Effector memory CD8-positive, alpha-beta T cell (primary cell): Measurements from ENCODE around the gene ZNF274.
A peak's percentile ranks its signal among the peaks of the same experiment; 100 is the strongest.
"Not testable (repeated sequence)": the region's sequence is repeated elsewhere in the genome, so short reads cannot be mapped to it uniquely, and the experiment has no call there.

Experiments
- ATAC-seq: fragments of 150-1000 bp; cut with Tn5 transposase; replicated peaks from 2 replicates; pipeline ENCODE4 v1.10.0; 2021; ENCODE audit warnings: mild to moderate bottlenecking, moderate library complexity
- DNase-seq, 3 experiments: peaks; one replicate each; pipeline ENCODE4 v3.0.0; 2021
- H3K27ac Mint-ChIP-seq, 2 donors: one replicate each; pipeline ENCODE4 v1.8.0; 2022; ENCODE audit warnings: mild to moderate bottlenecking in 2 of 2, mixed read lengths in 2 of 2, moderate library complexity in 2 of 2
- H3K27me3 Mint-ChIP-seq, 2 donors: one replicate each; pipeline ENCODE4 v1.8.0; 2022; ENCODE audit warnings: mixed read lengths in 2 of 2
- H3K36me3 Mint-ChIP-seq: one replicate; pipeline ENCODE4 v1.8.0; 2022; ENCODE audit warnings: mild to moderate bottlenecking, moderate library complexity, mixed read lengths; ENCODE audit not compliant: insufficient read depth
- H3K4me1 Mint-ChIP-seq, 2 donors: one replicate each; pipeline ENCODE4 v1.8.0; 2022; ENCODE audit warnings: low read depth in 2 of 2, mixed read lengths in 2 of 2
- H3K4me3 Mint-ChIP-seq, 2 donors: one replicate each; pipeline ENCODE4 v1.8.0; 2022; ENCODE audit warnings: mild to moderate bottlenecking in 2 of 2, mixed read lengths in 2 of 2, moderate library complexity in 2 of 2
- H3K9me3 Mint-ChIP-seq, 2 donors: one replicate each; pipeline ENCODE4 v1.8.0; 2022; ENCODE audit warnings: mixed read lengths in 2 of 2
- total RNA-seq, 9 experiments: gene quantifications; one replicate each; lab custom pipeline; 2026; lab: John Stamatoyannopoulos, UW

The ZNF274 gene
- 42.4 to 109 (median 68.3) reads per million in 9 experiments for total RNA-seq

DNA sequence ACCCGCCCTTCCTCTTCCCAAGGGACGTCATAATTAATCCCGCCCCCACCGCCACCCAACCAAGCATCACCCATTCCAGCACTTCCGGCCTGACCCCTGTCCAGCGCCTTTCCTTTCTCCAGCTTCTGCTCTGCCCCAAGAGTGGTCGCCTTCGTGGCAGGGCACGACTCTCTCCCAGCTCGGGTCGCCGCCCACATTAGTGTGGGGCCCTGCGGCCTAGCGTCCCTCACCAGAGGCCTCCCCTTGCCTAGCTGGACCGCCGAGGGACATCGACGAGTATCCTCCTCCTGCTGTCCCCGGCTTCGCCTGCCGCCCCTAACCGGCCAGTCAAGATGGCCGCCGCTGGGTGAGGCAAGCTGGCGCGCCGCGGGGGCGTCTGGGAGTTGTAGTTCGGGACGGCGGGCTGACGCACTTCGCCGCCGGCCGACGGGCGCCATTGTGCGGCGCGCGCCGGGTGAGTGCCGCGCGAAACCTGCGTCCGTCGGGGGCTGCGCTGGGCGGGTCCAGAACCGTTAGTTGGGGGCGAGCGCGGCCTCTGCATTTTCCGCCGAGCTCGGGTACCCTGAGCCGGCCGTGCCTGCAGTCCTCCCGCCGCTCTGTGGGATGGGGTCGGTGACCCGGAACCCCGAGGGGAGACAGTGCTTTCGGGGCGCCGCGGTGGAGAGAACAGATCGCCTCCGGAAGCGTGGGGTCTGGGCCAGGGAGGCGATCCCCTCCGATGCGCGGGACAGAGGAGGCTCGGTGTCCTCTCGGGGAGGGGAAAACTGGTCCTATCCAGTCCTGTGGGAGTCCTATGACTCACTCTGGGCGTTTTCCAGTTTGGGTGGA, at the start of gene ZNF274:
TSS of gene ZNF274 (plus strand) at position 73 of the 828 bp plus-strand sequence. CDS start 905 bp downstream, outside the sequence.
- DNase-seq (peak; percentile 91 to 92 (median 92)), ATAC-seq (peak; percentile 91)
- peak within 1 kb of the TSS; percentile 99 to 100 for H3K27ac Mint-ChIP-seq
- H3K36me3 Mint-ChIP-seq: peaks cover 45% of the 10 kb centered on the region
- peak within 1 kb of the TSS; percentile 91 to 95 for H3K4me3 Mint-ChIP-seq
- peaks cover 11 to 15% of the 10 kb centered on the region in 2 donors for H3K4me1 Mint-ChIP-seq
- H3K27me3 Mint-ChIP-seq: no peaks in the 10 kb centered on the region
- peaks cover 14 to 15% of the 10 kb centered on the region in 2 donors for H3K9me3 Mint-ChIP-seq

GRCh38 chr19:58134244-58134643, 48.6 kb upstream of the ZNF274 start:
- no peak overlapping the region for H3K4me3 Mint-ChIP-seq
- H3K36me3 Mint-ChIP-seq: peaks cover 68% of the 10 kb centered on the region
- H3K27me3 Mint-ChIP-seq: no peaks in the 10 kb centered on the region
- no peak for DNase-seq
- ATAC-seq: no peak
- H3K9me3 Mint-ChIP-seq: peaks cover 12 to 16% of the 10 kb centered on the region in 2 donors
- H3K27ac Mint-ChIP-seq: no peak overlapping the region
- H3K4me1 Mint-ChIP-seq: no peaks in the 10 kb centered on the region

- no peak for DNase-seq
- no peak for ATAC-seq
- Mint-ChIP-seq H3K4me3 (peak overlapping the region in 1 of 2 donors; percentile 15), H3K27ac (no peak overlapping the region), H3K36me3 (peaks cover 23% of the 10 kb centered on the region), H3K9me3 (peaks cover 0 to 7% of the 10 kb centered on the region in 2 donors), H3K4me1 (peaks cover 9 to 12% of the 10 kb centered on the region in 2 donors), H3K27me3 (no peaks in the 10 kb centered on the region)
Measured at GRCh38 chr19:58145849-58146248, 37.0 kb upstream of the ZNF274 start.

DNA sequence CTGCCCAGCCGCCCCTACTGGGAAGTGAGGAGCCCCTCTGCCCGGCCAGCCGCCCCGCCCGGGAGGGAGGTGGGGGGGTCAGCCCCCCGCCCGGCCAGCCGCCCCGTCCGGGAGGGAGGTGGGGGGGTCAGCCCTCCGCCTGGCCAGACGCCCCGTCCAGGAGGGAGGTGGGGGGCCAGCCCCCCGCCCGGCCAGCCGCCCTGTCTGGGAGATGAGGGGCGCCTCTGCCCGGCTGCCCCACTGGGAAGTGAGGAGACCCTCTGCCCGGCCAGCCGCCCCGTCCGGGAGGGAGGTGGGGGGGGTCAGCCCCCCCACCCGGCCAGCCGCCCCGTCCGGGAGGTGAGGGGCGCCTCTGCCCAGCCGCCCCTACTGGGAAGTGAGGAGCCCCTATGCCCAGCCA, 35.4 kb upstream of the ZNF274 start:
- peaks cover 9 to 12% of the 10 kb centered on the region in 2 donors for H3K4me1 Mint-ChIP-seq
- H3K27ac Mint-ChIP-seq, H3K9me3 Mint-ChIP-seq, H3K4me3 Mint-ChIP-seq, H3K27me3 Mint-ChIP-seq, DNase-seq, ATAC-seq: not testable (repeated sequence)
- peaks cover 16% of the 10 kb centered on the region for H3K36me3 Mint-ChIP-seq

DNA sequence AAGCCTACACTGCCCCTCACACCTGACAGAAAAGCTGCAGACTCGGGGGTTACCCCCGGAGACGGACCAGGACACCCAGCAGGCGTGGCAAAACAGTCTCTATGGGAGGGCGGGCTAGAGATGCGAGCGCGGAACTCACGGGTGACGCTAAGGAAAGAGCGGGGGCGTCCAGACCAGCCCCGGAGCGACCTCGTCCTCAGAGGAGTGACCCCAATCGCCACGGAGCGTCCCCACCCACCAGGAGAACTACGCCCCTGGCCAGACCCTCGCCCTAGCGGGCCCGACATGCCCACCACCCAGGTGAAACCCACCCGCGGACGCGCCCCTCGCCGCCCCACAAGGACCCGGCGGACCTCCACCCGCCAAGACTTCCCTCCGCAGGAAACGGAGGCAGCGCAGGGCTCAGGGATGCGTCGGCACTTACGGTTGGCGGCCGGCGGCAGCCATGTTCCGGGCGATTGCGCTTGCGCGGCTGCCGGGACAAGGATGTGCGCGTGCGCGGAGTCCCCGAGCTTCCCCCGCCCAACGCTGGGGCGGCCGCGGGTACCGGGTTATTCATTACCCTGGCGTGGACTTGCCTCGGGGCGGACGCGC, 32.4 kb upstream of the ZNF274 start, which contains the start of gene ZNF329:
TSS of gene ZNF329 (minus strand) at position 462 of the 594 bp plus-strand sequence. CDS start 21,286 bp downstream, outside the sequence.
- Mint-ChIP-seq H3K9me3 (no peaks in the 10 kb centered on the region), H3K27ac (peak within 1 kb of the TSS; percentile 83 to 88), H3K4me3 (peak within 1 kb of the TSS; percentile 82 to 88), H3K4me1 (peaks cover 12 to 16% of the 10 kb centered on the region in 2 donors), H3K27me3 (no peaks in the 10 kb centered on the region), H3K36me3 (peaks cover 17% of the 10 kb centered on the region)
- ATAC-seq (peak; percentile 62), DNase-seq (peak; percentile 90 to 94 (median 92))

DNA sequence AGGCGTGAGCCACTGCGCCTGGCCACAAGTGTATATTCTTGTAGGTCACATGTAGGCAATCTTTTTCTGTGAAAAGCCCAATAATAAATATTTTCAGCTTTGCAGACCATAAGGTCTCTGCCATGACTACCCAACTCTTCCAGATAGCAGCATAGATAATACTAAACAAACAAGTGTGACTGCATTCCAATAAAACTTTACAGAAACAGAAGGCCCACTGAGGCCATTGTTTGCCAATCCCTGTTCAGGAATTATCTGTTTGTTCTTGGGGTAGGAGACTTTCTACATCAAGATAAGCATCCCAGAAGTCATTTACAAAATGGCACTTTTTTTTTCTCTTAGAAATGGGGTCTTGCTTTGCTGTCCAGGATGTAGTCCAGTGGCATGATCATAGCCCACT, 29.5 kb upstream of the ZNF274 start:
- Mint-ChIP-seq H3K27me3 (no peaks in the 10 kb centered on the region), H3K36me3 (peaks cover 17% of the 10 kb centered on the region), H3K9me3 (peaks cover 0 to 2% of the 10 kb centered on the region in 2 donors), H3K4me1 (peaks cover 12 to 16% of the 10 kb centered on the region in 2 donors), H3K4me3 (peak overlapping the region; percentile 78 to 83), H3K27ac (no peak overlapping the region)
- no peak for ATAC-seq
- DNase-seq: no peak

DNA sequence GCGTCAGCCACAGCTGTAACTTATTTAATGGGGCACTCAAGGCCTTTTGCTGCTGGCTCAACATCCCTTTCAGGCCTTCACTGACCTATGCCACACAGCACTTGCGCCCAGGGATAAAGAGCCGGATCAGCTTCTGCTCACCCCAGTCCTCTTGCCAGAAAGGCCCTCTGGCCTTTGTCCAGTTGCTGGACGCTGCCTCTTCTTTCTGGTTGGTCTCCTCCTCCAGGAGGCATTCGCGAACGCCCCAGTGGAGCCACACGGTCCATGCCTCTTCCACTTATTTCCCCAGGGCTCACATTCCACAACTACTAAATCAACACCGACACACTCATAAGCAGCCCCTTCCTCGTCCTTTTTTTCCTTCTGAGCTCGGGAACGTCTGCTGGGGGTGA, 28.6 kb upstream of the ZNF274 start:
- H3K4me3 Mint-ChIP-seq: peak overlapping the region; percentile 78 to 83
- peaks cover 17% of the 10 kb centered on the region for H3K36me3 Mint-ChIP-seq
- peak overlapping the region in 1 of 2 donors; percentile 77 for H3K27ac Mint-ChIP-seq
- no peak for ATAC-seq
- H3K27me3 Mint-ChIP-seq: no peaks in the 10 kb centered on the region
- DNase-seq: no peak
- peaks cover 11 to 14% of the 10 kb centered on the region in 2 donors for H3K4me1 Mint-ChIP-seq
- H3K9me3 Mint-ChIP-seq: peaks cover 0 to 2% of the 10 kb centered on the region in 2 donors

DNA sequence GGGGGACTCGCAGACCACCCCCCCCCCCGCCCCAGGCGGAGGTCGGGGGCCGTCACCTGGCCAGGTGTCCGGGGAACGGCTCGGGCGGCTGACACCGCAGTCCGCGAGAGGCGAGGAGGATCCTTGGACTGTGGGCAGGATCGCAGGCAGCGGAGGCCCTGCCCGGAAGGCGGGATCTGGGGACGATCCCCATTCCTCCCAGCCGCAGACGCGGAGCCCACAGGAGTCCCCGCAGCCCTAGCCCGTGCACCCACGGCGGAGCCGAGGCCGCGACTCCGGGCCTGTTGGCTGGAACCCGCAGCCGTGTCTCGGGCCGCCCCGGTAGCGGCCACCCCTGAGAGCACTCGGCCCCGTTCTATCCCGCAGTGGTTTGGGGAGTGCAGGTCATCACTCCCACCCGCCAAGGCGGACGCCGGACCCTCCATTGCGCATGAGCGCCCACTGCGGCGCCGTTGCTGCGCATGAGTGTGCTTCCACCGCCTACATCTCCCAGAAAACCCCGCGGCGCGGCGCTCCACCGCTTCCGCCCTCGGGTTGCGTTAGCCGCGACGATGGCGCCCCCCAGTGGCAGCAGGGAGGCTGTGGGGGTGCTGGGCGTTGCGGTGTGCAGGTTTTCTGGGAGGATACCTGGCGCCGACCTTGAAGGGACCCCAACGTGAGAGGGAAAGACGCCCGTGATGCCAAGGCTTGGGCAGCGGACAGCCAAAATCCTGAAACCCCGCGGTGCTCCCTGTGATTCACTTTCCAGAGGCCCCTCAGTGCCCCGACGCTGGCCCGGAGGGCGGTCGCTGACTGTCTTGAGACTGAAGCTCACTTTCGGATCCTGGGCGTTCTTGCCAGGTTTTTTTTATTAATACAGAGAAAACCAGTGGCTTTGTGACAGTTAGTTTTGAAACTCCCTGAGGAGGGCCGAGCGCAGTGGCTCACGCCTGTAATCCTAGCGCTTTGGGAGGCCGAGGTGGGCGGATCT, 27.9 kb upstream of the ZNF274 start:
- Mint-ChIP-seq H3K36me3 (peaks cover 16% of the 10 kb centered on the region), H3K27ac (peak overlapping the region; percentile 62 to 77), H3K4me3 (peak overlapping the region; percentile 78 to 83), H3K9me3 (peaks cover 0 to 2% of the 10 kb centered on the region in 2 donors), H3K4me1 (peaks cover 4 to 9% of the 10 kb centered on the region in 2 donors), H3K27me3 (no peaks in the 10 kb centered on the region)
- ATAC-seq (peak; percentile 89), DNase-seq (peak; percentile 96 to 97 (median 96))

- H3K27ac Mint-ChIP-seq: no peak overlapping the region
- no peak overlapping the region for H3K4me3 Mint-ChIP-seq
Measured at GRCh38 chr19:58157045-58157728, 25.7 kb upstream of the ZNF274 start.

DNA sequence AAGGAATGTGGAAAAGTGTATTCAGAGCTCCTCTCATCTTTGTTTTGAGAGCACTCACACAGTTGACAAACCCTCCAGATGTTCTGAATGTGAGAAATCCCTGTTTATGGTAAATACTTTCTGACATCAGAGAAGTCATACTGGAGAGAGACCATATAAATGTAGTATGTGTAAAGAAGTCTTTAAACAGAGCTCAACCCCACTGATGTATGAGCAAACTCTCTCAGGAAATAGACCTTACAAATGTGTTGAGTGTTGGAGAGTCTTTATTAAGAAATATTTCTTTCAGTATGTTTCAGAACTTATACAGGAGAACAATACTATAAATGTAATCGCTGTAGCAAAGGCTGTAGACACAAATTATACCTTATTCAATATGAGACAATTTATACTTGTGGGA, 16.6 kb upstream of the ZNF274 start:
- ATAC-seq (no peak), DNase-seq (no peak)
- H3K36me3 Mint-ChIP-seq: no peaks in the 10 kb centered on the region
- H3K9me3 Mint-ChIP-seq: peaks cover 13 to 22% of the 10 kb centered on the region in 2 donors
- no peaks in the 10 kb centered on the region for H3K27me3 Mint-ChIP-seq
- H3K4me3 Mint-ChIP-seq: no peak overlapping the region
- H3K27ac Mint-ChIP-seq: no peak overlapping the region
- no peaks in the 10 kb centered on the region for H3K4me1 Mint-ChIP-seq

More at GRCh38 chr19:58157045-58157728, 25.7 kb upstream of the ZNF274 start:
- ATAC-seq: no peak
- DNase-seq: no peak
- H3K4me1 Mint-ChIP-seq: peaks cover 0 to 6% of the 10 kb centered on the region in 2 donors
- peaks cover 9% of the 10 kb centered on the region for H3K36me3 Mint-ChIP-seq
- H3K27me3 Mint-ChIP-seq: no peaks in the 10 kb centered on the region
- peaks cover 2 to 4% of the 10 kb centered on the region in 2 donors for H3K9me3 Mint-ChIP-seq

DNA sequence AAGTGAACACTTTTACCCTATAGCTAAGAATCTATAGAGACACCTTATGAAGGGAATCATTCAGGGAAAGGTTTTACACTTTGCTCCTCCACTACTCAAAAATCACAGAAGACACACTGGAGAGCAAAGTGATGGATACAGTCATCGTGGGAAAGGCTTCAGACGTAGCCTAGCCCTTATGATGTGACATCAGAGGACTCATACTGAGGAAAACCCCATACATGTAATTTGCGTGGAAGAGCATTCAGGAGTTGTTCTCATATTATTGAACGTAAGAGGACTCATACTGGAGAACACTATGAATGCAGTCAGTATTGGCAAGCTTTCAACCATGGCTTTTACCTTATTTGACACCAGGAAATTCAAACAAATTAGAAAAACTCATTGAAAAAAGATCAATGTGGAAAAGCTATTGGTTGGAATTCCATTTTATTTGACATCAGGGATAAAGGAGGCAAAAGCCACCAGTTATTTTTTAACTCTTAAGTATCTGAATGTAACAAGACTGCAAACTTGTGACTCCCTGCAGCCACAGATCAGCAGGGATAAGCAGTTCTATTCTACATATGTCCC, 16.1 kb upstream of the ZNF274 start:
- ATAC-seq: no peak
- Mint-ChIP-seq H3K4me1 (no peaks in the 10 kb centered on the region), H3K4me3 (no peak overlapping the region), H3K27me3 (no peaks in the 10 kb centered on the region), H3K36me3 (no peaks in the 10 kb centered on the region), H3K27ac (no peak overlapping the region), H3K9me3 (peaks cover 13 to 22% of the 10 kb centered on the region in 2 donors)
- no peak for DNase-seq

DNA sequence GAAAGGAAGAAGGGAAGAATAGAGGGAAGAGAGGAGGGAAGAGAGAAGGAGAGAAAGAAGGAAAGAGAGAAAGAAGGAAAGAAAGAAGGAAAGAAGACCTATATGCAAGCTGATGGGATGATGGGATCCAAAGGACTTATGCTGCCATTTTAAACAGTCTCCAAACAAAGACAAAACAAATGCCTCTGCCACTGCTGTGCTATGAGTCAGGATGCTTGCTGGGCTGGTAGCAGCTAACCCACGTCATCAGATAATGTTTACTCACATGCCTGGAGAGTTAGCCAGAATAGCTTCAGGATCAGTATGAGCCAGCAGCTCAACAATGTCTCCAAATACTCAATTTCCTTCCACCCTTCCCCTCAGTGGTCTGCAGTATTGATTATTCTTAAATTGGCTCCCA, 12.0 kb upstream of the ZNF274 start:
- Mint-ChIP-seq H3K9me3 (peaks cover 12 to 13% of the 10 kb centered on the region in 2 donors), H3K4me1 (no peaks in the 10 kb centered on the region), H3K27ac (no peak overlapping the region), H3K27me3 (peaks cover 0 to 6% of the 10 kb centered on the region in 2 donors), H3K36me3 (no peaks in the 10 kb centered on the region), H3K4me3 (no peak overlapping the region)
- no peak for ATAC-seq
- no peak for DNase-seq
